ENCODE data around the gene C3orf62. TPM values are rescaled to one million over a fixed set of nuclear protein-coding genes. Genes with fewer than 3 reads are reported as not detected.
A peak's percentile ranks its signal among the peaks of the same experiment; 100 is the strongest.
"Not testable (repeated sequence)": the region's sequence is repeated elsewhere in the genome, so short reads cannot be mapped to it uniquely, and the experiment has no call there.

C3orf62 gene
- total and polyA plus RNA-seq, 2 of the 4 experiments (the other 2 are of a cell fraction): 0.90 to 3.1 TPM

GRCh38 chr3:49220985-49221563, 56.0 kb downstream of the C3orf62 start:
- H2BK20ac ChIP-seq (ENCODE audit: low read depth, low read length); ATAC-seq (ENCODE audit: low read depth); H3K4me3 ChIP-seq (ENCODE audit: insufficient read depth, low read depth, low read length); H2BK120ac ChIP-seq (ENCODE audit: low read depth, low read length); H4K20me1 ChIP-seq (ENCODE audit: insufficient read depth, low read length); H2BK5ac ChIP-seq (ENCODE audit: low read depth, low read length, poor library complexity, severe bottlenecking); H2AK9ac ChIP-seq (replicated peaks; ENCODE audit: low read depth, low read length, poor library complexity); H3K4me1 ChIP-seq (ENCODE audit: control insufficient read depth, insufficient read depth, low read length); H3K27ac ChIP-seq (ENCODE audit: insufficient read depth, low read length); H4K5ac ChIP-seq (ENCODE audit: low read depth, low read length); H2AFZ ChIP-seq (replicated peaks; ENCODE audit: low read length, poor library complexity); H3K18ac ChIP-seq (ENCODE audit: low read depth, low read length); H3K56ac ChIP-seq (ENCODE audit: extremely low read depth, insufficient read depth, low read length); H3K27me3 ChIP-seq (ENCODE audit: control insufficient read depth, insufficient read depth, low read length); H3K9me1 ChIP-seq (ENCODE audit: insufficient read depth, low read length); H3K9me3 ChIP-seq (ENCODE audit: control insufficient read depth, insufficient read depth, low read length); H3K14ac ChIP-seq (replicated peaks; ENCODE audit: low read depth, low read length); H2BK15ac ChIP-seq (ENCODE audit: low read depth, low read length); H3K4ac ChIP-seq (ENCODE audit: low read depth, low read length); H3K9ac ChIP-seq (ENCODE audit: low read depth, low read length); H3K4me2 ChIP-seq (ENCODE audit: low read depth, low read length); BruUV-seq (replicated peaks); H4K91ac ChIP-seq (ENCODE audit: insufficient read depth, low read depth, low read length); intact Hi-C loops (cut with micrococcal nuclease); in situ Hi-C loops (cut with MboI; ENCODE audit: low sequenced_read_pairs); H2AK5ac ChIP-seq (ENCODE audit: low read depth, low read length); H3K79me1 ChIP-seq (ENCODE audit: low read depth in 1 of 2, low read length in 2 of 2); H4K8ac ChIP-seq (ENCODE audit: low read depth in 2 of 2, low read length in 2 of 2); DNase-seq; CTCF ChIA-PET; H3K36me3 ChIP-seq (ENCODE audit: control insufficient read depth, insufficient read depth, low read length); H3K23ac ChIP-seq (ENCODE audit: low read depth, low read length); dilution Hi-C loops (cut with HindIII; ENCODE audit: low sequenced_read_pairs, unreplicated experiment): not testable (repeated sequence)
- POLR2A ChIA-PET (ENCODE audit: unreplicated experiment): interaction anchor here (0.5 kb wide), 1 partner anchor 92 kb away, joined by 3 read pairs; no protein-coding TSS in a partner anchor
- peak; percentile 64 for TF ChIP-seq MAFK (IDR thresholded peaks at IDR 0.05; ENCODE audit: low read depth, low read length)
- WGBS, 2 experiments (ENCODE audit: extremely low coverage in 2 of 2, insufficient read length in 1 of 2): no CpG with 5 or more reads among the region's 6 CpGs
